Subcutaneous preadipocyte (primary cell): Measurements from ENCODE around the gene RNF113A. TPM values are rescaled to one million over a fixed set of nuclear protein-coding genes. Genes with fewer than 3 reads are reported as not detected.

Source experiments
- total RNA-seq: library from RNA; depleted of rRNA; stranded (reverse); fragments of >200 nt; gene quantifications from 2 replicates; pipeline ENCODE4 v1.2.3, GENCODE V29; 2012

Gene RNF113A
- 10.4 and 11.8 TPM in 2 replicates for total RNA-seq

GRCh38 chrX:119871599-119872395 lies at the start of gene RNF113A, which contains the start of gene NDUFA1:
Gene RNF113A (minus strand): TSS chrX:119871733. CDS start chrX:119871613, 120 bp downstream.
Gene NDUFA1 (plus strand): TSS chrX:119871832. CDS start chrX:119871912, 80 bp downstream.

DNA sequence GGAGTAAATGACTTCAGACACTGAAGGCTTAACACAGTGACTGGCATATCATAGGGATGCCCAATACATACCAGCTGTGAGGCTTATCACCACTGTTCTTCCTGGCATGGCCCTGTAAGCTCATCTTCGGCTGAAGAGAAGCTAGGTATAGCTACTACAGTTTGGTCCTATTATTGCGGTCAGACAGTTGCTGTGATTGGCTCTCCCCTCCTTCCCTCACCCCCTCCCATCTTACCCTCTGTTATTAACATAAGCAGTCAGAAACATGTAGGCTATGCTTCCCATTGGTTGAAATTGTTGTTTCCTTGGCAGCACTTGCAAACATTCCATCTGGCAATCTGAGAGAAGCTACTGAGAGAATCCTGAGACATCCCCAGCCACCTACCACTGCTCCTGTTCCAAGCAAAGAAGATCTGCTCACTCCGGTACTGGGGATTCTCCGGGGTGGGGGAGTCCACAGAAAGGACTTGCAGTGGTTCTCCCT lies 24.4 kb upstream of the RNF113A start, which contains the start of gene AKAP14:
TSS of gene AKAP14 (plus strand) at position 51 of the 484 bp plus-strand sequence. CDS start 7,331 bp downstream, outside the sequence.

GRCh38 chrX:119852382-119853353 lies 18.9 kb downstream of the RNF113A start, which contains the start of gene UPF3B:
Gene UPF3B (minus strand): TSS chrX:119852963. CDS start chrX:119852928, 35 bp downstream.

Other genes starting within 250 kb of the RNF113A start
- gene SEPTIN6, start 178.6 kb downstream of the RNF113A start, total RNA-seq = 2.9 and 7.0 TPM in 2 replicates
- gene SOWAHD, start 113.1 kb downstream of the RNF113A start, total RNA-seq = not detected in 2 replicates
- 811 and 2,244 TPM in 2 replicates for gene RPL39, start 80.1 kb downstream of the RNF113A start, total RNA-seq
- gene UPF3B, start 18.8 kb downstream of the RNF113A start, total RNA-seq = 1.1 and 2.0 TPM in 2 replicates
- gene NDUFA1, start 99 bp upstream of the RNF113A start, total RNA-seq = 44.8 and 51.1 TPM in 2 replicates
- gene AKAP14, start 24.2 kb upstream of the RNF113A start, total RNA-seq = not detected in 2 replicates
- gene NKAP, start 72.0 kb upstream of the RNF113A start, total RNA-seq = 2.9 and 4.5 TPM in 2 replicates
- not detected in 2 replicates for gene RHOXF2B, start 206.0 kb upstream of the RNF113A start, total RNA-seq
- not detected in 2 replicates for gene RHOXF1, start 244.2 kb upstream of the RNF113A start, total RNA-seq